Stimulated activated CD8-positive, alpha-beta memory T cell treated with anti-CD3 and anti-CD28 coated beads, Interleukin-7, amount 100 ng/mL, for 48 hours (primary cell): ENCODE measurements around the gene KIAA1958.

Source experiments
- DNase-seq, 2 donors: peaks; one replicate each; pipeline ENCODE4 v3.0.0-alpha.2; 2020; ENCODE audit warnings: low read depth in 1 of 2; ENCODE audit errors: extremely low read depth in 1 of 2

Gene KIAA1958

DNA sequence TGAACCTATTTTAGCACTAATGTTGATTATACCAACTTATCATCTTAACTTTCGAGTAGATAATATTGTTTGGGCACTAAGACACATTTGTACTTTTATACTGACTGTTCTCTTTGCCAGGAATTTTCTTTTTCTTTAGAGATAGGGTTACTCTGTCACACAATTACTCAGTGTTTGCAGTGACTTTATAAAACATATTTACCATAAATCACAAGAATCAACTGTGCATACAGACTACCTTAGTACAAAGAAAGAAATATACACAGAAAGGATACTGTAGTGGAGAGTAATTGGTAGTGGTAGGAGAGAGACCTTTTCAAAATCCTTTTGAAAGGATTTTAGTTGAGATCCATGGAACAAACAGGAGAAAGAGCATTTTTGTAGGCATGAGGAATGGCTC is 40.3 kb downstream of the KIAA1958 start:
- no peak for DNase-seq

DNA sequence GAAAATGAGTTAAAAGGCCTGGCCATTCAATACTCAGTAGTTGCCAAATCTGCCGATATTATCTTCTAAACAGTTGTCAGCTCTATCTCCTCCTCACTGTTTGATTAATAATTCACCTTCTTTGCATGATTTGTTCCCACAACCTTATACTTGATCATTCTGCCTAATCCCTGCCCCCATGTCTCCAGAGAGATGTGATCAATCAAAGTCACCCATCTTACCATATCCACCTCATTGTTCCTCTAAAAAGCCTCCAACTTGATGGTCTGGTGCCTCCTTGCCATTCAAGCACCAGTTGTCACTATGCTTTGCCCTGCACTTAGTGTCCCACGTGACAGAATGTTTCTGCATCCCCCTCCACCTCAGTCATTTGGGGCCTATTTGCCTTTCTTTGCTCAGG is 41.3 kb downstream of the KIAA1958 start:
- no peak for DNase-seq

DNA sequence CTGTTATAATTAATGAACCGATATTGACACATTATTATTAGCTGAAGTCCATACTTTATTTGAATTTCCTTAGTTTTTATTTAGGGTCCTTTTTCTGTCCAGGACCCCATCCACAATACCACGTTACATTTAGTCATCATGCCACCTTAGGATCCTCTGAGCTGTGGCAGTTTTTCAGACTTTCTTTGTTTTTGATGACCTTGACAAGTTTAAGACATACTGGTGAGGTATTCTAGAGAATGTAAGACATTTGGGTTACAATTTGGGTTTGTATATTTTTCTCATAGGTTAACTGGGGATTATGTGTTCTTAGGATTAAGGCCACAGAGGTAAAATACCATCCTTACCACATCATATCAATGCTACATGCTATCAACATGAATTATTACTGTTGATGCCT is 42.7 kb downstream of the KIAA1958 start:
- DNase-seq = no peak

GRCh38 chr9:112530751-112531205 is 44.2 kb downstream of the KIAA1958 start:
- no peak for DNase-seq

GRCh38 chr9:112531666-112532282 is 45.1 kb downstream of the KIAA1958 start:
- no peak for DNase-seq

DNA sequence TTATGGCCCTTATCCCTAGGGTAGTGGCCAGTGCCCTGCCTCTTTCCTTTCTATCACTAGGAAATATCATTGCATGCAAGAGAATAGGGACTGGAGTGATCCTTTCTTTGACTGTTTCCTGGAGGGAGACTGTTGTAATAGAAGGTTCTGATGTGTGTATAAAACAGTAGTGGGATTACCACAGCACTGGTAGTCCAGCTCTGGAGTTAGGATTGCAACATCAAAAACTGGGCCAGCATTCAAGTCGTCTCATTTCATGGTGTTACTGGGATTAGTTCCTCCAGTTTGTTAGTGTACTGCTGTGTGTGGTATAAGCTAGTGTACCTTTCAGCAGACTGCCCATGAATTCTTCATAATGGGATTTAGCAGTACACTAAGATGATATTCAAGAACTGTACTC is 45.8 kb downstream of the KIAA1958 start:
- no peak for DNase-seq

GRCh38 chr9:112533660-112534059 is 47.0 kb downstream of the KIAA1958 start:
- no peak for DNase-seq

- DNase-seq = no peak
Observed at GRCh38 chr9:112535301-112535700, 48.7 kb downstream of the KIAA1958 start.

GRCh38 chr9:112535811-112536210 is 49.2 kb downstream of the KIAA1958 start:
- DNase-seq = no peak

GRCh38 chr9:112537561-112537960 is 50.9 kb downstream of the KIAA1958 start:
- DNase-seq = no peak

- DNase-seq = no peak
Observed at GRCh38 chr9:112540800-112541199, 54.2 kb downstream of the KIAA1958 start.

GRCh38 chr9:112541685-112542084 is 55.1 kb downstream of the KIAA1958 start:
- no peak for DNase-seq

DNA sequence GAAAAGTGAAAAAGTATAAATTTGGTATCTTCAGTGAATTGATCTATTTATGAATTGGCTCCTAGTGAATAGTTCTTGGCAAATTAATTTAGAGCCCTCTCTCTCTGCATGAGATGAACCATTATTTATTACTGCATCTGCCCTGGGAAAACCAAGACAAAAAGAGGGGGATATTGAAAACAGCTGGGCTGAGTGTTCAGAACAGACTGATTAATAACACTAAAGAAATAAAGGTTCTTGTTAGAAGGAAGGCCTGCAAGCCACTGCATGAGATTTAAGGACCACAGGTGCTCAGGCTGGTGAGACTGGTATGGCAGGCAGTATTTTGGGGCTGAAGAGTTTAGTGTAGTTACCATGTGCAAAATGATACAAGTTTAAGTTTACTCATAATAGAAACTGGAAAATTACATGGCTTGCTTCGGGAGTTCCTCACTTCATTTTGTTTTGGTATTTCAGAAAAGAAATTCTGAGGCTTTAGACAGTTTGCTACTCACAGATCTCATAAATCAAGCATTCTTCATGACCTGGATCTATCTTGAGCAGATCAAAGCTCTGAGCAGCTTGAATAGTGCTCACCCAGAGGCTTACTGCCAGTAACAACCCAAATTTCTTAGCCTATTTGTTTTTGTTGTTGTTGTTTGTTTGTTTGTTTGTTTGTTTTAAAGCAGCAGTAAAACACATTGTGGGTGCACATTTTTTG is 56.1 kb downstream of the KIAA1958 start:
- DNase-seq = no peak

- DNase-seq = no peak
Observed at GRCh38 chr9:112544477-112544876, 57.9 kb downstream of the KIAA1958 start.

- no peak for DNase-seq
Observed at GRCh38 chr9:112545237-112545636, 58.6 kb downstream of the KIAA1958 start.

DNA sequence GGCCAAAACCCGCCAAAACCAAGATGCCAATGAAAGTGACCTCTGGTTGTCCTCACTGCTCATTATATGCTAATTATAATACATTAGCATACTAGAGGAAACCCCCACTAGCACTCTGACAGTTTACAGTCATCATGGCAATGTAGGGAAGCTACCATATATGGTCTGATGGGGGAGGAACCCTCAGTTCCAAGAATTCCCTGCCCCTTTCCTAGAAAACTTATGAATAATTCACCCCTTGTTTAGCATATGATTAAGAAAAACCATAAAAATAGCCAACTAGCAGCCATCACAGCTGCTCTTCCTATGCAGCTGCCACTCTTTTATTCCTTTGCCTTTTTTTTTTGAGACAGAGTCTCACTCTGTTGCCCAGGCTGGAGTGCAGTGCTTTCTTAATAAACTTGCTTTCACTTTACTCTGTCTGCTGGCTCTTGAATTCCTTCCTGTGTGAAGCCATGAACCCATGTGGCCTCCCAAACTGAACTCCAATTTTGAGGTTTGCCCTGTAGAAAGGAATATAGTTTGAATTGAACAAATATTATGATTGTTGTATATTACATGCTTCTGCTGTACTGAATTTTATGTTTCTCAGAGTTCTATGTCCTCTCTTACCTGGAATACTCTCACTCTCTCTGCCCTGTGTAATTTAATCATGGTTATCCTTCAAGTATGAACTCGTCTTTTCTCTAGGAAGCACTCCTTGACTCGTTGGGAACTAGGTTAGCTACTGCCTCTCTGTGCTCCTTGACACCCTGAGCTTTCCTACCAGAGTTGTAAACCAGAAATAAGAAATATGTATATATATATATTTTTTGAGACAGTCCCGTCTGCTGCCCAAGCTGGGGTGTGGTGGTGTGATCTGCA is 59.8 kb downstream of the KIAA1958 start:
- no peak for DNase-seq

DNA sequence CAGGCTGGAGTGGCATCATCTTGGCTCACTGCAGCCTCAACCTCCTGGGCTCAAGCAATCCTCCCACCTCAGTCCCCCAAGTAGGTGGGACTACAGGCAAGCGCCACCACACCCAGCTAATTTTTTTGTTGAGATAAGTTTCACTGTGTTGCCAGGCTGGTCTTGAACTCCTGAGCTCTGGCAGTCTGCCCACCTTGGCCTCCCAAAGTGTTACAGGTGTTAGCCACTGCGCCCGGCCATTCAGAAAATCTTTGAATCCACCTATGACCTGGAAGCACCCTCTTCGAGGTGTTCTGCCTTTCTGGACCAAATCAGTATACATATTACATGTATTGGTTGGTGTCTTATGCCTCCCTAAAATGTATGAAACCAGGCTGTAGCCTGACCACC is 61.4 kb downstream of the KIAA1958 start:
- DNase-seq = no peak

GRCh38 chr9:112548836-112549595 is 62.4 kb downstream of the KIAA1958 start:
- DNase-seq = no peak

DNA sequence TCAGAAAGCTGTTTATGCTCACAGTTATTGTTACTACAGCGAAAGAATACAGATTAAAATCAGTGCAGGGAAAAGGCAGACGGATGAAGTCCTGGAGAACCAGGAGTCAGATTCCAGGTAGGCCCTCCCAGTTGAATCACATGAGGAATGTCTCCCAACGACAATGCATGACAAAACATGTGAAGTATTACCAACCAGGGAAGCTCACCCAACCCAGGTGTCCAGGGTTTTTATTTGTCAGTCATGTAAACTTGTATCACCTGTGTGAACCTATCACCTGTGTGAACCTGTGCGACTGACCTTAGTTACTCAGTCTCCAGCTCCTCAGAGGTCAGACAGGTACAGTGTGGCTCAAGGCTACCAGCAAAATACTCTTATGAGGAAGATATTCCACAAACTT is 63.9 kb downstream of the KIAA1958 start:
- DNase-seq = no peak

- no peak for DNase-seq
Observed at GRCh38 chr9:112551641-112552040, 65.0 kb downstream of the KIAA1958 start.
